Measurements from ENCODE around the gene U2AF2. TPM values are rescaled to one million over a fixed set of nuclear protein-coding genes. Genes with fewer than 3 reads are reported as not detected.

The U2AF2 gene
- polyA plus RNA-seq, 2 of the 4 experiments (the other 2 are of a cell fraction): 157 to 302 TPM

DNA sequence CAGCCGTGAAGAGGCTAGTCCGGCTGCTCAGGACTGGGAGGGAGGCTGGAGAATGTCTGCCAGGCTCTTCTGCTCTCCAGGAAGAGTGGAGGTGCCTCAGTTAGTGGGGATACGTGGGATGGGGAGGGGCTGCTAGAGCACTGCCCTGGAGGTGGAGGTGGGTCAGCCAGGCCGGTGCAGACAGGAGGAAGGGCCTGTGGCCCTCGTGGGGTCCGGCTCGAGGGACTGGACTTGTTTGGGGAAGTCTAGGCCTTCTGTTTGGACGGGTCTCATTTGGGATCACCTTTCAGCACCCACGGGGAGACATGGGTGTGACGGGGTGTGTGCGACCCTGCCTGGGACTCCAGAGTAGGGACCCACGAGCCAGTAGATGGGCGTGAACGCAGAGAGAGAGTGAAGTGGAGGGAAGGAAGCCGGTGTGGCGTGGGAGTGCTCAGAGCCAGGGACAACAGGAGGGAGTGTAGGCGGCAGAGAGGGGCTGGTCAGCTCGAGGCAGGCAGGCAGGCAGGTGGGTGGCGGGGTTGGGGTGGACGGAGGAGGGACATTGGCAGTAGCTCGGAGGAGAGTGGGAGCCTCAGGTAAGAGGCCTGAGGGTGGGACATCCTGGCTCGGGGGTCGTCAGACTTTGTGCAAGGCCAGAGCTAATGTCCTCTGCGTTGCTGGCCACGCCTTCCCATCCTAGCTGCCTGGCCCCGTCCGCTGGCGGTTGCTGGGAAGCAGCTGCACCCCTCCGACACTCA, 31.6 kb downstream of the U2AF2 start:
- no peak for DNase-seq (ENCODE audit: low read depth in 1 of 2, low spot score in 1 of 2)
- no peaks in the 10 kb centered on the region for H3K9me3 ChIP-seq
- CTCF ChIA-PET: no interaction called here
- no peak for TF ChIP-seq ZNF302 (CRISPR knock-in tag; IDR thresholded peaks at IDR 0.05)
- H3K27ac ChIP-seq: no peak overlapping the region
- H3K4me2 ChIP-seq: no peak overlapping the region
- POLR2A ChIA-PET: interaction anchor here (0.9 kb wide), 1 partner anchor 32 kb away, joined by 3 read pairs; the partner anchor contains the start of gene U2AF2
- ATAC-seq: no peak
- H3K4me3 ChIP-seq: no peak overlapping the region
- no peak for FAIRE-seq
- no peaks in the 10 kb centered on the region for H3K4me1 ChIP-seq
- WGBS (ENCODE audit: missing lambda C conversion rate): 91% methylated on average over 29 of the region's 29 CpGs

DNA sequence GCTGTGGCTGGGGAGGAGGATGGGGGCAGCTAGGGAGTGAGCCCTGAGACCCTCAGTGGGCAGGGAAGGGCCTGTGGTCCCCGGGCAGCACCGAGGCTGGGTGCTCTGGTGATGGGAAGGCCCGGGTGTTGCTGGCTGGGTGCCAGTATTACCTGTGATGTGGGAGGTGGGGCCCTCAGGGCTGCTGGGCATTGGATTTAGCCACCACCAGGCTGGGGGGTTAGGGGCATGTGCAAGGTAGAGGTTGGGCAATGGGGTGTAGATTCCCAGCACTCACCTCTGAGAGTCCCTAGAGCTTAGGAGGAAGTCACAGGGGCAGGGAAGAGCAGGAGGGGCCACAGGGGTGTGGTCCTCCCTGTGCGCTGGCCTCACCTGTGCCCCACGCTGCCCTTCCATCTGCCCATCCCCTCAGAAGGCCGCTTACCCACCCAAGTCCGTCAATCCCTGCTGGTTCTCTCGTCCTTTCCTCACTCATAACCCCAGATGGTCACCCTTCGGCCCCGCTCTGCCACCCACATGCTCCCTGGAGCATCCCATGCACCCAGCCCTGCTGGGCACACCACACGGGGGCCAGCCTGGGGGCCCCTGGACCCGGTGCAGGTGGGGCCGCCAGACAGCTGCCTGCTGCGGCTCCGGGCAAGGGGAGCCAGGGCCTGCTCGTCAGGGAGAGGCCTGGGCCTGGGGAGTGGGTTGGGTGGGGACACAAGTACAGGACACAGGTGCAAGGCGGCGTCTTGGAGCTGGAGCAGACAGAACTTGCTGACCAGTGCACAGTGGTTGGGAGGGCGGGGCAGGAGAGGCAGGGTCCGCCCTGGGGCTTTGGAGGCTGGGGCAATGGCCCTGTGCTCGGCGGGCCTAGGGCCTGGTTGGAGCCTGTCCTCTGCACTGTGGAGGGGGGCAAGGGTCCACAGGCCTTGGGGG, 32.7 kb downstream of the U2AF2 start:
- FAIRE-seq (no peak), ATAC-seq (no peak), DNase-seq (ENCODE audit: low read depth in 1 of 2, low spot score in 1 of 2) (no peak)
- WGBS (ENCODE audit: missing lambda C conversion rate): 93% methylated on average over 18 of the region's 22 CpGs
- no peaks in the 10 kb centered on the region for H3K9me3 ChIP-seq
- CTCF ChIA-PET: no interaction called here
- no peak overlapping the region for H3K4me3 ChIP-seq
- TF ChIP-seq POLR2AphosphoS2 (conservative IDR thresholded peaks at IDR 0.05; ENCODE audit: low read length) (no peak), MAFK (IDR thresholded peaks at IDR 0.05; ENCODE audit: partially characterized antibody) (no peak), CHD4 (IDR thresholded peaks at IDR 0.05; ENCODE audit: borderline replicate concordance) (no peak), HOXB13 (CRISPR knock-in tag; IDR thresholded peaks at IDR 0.05; ENCODE audit: low read depth) (no peak), RARB (CRISPR knock-in tag; IDR thresholded peaks at IDR 0.05) (no peak), TFCP2L1 (CRISPR knock-in tag; IDR thresholded peaks at IDR 0.05) (no peak), KDM1A (IDR thresholded peaks at IDR 0.05; ENCODE audit: low read depth) (no peak), ZC3H11A (IDR thresholded peaks at IDR 0.05) (no peak), JUN (IDR thresholded peaks at IDR 0.05) (no peak), POLR2A (IDR thresholded peaks at IDR 0.05; ENCODE audit: low read length) (no peak)
- TF ChIP-seq, protein P1, sequence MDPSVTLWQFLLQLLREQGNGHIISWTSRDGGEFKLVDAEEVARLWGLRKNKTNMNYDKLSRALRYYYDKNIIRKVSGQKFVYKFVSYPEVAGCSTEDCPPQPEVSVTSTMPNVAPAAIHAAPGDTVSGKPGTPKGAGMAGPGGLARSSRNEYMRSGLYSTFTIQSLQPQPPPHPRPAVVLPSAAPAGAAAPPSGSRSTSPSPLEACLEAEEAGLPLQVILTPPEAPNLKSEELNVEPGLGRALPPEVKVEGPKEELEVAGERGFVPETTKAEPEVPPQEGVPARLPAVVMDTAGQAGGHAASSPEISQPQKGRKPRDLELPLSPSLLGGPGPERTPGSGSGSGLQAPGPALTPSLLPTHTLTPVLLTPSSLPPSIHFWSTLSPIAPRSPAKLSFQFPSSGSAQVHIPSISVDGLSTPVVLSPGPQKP (IDR thresholded peaks at IDR 0.05; ENCODE audit: low read depth, low read length): no peak
- TF ChIP-seq, protein P2, sequence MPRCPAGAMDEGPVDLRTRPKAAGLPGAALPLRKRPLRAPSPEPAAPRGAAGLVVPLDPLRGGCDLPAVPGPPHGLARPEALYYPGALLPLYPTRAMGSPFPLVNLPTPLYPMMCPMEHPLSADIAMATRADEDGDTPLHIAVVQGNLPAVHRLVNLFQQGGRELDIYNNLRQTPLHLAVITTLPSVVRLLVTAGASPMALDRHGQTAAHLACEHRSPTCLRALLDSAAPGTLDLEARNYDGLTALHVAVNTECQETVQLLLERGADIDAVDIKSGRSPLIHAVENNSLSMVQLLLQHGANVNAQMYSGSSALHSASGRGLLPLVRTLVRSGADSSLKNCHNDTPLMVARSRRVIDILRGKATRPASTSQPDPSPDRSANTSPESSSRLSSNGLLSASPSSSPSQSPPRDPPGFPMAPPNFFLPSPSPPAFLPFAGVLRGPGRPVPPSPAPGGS (IDR thresholded peaks at IDR 0.05): no peak
- TF ChIP-seq, protein P3, sequence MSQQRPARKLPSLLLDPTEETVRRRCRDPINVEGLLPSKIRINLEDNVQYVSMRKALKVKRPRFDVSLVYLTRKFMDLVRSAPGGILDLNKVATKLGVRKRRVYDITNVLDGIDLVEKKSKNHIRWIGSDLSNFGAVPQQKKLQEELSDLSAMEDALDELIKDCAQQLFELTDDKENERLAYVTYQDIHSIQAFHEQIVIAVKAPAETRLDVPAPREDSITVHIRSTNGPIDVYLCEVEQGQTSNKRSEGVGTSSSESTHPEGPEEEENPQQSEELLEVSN (IDR thresholded peaks at IDR 0.05; ENCODE audit: borderline replicate concordance, low read depth): no peak
- TF ChIP-seq, protein P4, sequence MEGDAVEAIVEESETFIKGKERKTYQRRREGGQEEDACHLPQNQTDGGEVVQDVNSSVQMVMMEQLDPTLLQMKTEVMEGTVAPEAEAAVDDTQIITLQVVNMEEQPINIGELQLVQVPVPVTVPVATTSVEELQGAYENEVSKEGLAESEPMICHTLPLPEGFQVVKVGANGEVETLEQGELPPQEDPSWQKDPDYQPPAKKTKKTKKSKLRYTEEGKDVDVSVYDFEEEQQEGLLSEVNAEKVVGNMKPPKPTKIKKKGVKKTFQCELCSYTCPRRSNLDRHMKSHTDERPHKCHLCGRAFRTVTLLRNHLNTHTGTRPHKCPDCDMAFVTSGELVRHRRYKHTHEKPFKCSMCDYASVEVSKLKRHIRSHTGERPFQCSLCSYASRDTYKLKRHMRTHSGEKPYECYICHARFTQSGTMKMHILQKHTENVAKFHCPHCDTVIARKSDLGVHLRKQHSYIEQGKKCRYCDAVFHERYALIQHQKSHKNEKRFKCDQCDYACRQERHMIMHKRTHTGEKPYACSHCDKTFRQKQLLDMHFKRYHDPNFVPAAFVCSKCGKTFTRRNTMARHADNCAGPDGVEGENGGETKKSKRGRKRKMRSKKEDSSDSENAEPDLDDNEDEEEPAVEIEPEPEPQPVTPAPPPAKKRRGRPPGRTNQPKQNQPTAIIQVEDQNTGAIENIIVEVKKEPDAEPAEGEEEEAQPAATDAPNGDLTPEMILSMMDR (IDR thresholded peaks at IDR 0.05): no peak
- TF ChIP-seq, protein P5, sequence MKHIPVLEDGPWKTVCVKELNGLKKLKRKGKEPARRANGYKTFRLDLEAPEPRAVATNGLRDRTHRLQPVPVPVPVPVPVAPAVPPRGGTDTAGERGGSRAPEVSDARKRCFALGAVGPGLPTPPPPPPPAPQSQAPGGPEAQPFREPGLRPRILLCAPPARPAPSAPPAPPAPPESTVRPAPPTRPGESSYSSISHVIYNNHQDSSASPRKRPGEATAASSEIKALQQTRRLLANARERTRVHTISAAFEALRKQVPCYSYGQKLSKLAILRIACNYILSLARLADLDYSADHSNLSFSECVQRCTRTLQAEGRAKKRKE (CRISPR knock-in tag; IDR thresholded peaks at IDR 0.05; ENCODE audit: low read depth): no peak
- TF ChIP-seq, protein P6, sequence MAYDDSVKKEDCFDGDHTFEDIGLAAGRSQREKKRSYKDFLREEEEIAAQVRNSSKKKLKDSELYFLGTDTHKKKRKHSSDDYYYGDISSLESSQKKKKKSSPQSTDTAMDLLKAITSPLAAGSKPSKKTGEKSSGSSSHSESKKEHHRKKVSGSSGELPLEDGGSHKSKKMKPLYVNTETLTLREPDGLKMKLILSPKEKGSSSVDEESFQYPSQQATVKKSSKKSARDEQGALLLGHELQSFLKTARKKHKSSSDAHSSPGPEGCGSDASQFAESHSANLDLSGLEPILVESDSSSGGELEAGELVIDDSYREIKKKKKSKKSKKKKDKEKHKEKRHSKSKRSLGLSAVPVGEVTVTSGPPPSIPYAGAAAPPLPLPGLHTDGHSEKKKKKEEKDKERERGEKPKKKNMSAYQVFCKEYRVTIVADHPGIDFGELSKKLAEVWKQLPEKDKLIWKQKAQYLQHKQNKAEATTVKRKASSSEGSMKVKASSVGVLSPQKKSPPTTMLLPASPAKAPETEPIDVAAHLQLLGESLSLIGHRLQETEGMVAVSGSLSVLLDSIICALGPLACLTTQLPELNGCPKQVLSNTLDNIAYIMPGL (CRISPR knock-in tag; IDR thresholded peaks at IDR 0.05; ENCODE audit: borderline replicate concordance): no peak
- no peaks in the 10 kb centered on the region for H3K4me1 ChIP-seq
- no peak overlapping the region for H3K4me2 ChIP-seq
- H3K27ac ChIP-seq: no peak overlapping the region
- POLR2A ChIA-PET: interaction anchor here (0.9 kb wide), 1 partner anchor 33 kb away, joined by 3 read pairs; the partner anchor contains the start of gene U2AF2
